GM23248 (cell line): Measurements from ENCODE around the gene SLC22A12. TPM values are rescaled to one million over a fixed set of nuclear protein-coding genes. Genes with fewer than 3 reads are reported as not detected.

Experiments used
- DNase-seq: peaks from one replicate; pipeline ENCODE4 v3.0.0-alpha.2; 2015
- H2AFZ ChIP-seq: fragments of 200-600 bp; sonication (generic); 2 replicates; pipeline ENCODE4 v1.6.1; 2016; ENCODE audit warnings: antibody characterized with exemption
- H3F3A ChIP-seq: fragments of 200-600 bp; sonication (generic); 2 replicates; pipeline ENCODE4 v1.6.1; 2016; ENCODE audit warnings: mild to moderate bottlenecking, antibody characterized with exemption, mixed run types; ENCODE audit not compliant: insufficient read depth
- H3K27ac ChIP-seq: fragments of 200-600 bp; sonication (generic); 2 replicates; pipeline ENCODE4 v1.5.1; 2016; ENCODE audit warnings: mild to moderate bottlenecking
- H3K27me3 ChIP-seq: fragments of 200-600 bp; sonication (generic); replicated peaks from 2 replicates; pipeline ENCODE4 v1.6.1; 2016; ENCODE audit warnings: mild to moderate bottlenecking; ENCODE audit not compliant: insufficient read depth
- H3K36me3 ChIP-seq: fragments of 200-600 bp; sonication (generic); 2 replicates; pipeline ENCODE4 v1.6.1; 2016; ENCODE audit warnings: low read depth, mild to moderate bottlenecking
- H3K4me1 ChIP-seq: fragments of 200-600 bp; sonication (generic); 2 replicates; pipeline ENCODE4 v1.6.1; 2016; ENCODE audit warnings: mild to moderate bottlenecking; ENCODE audit not compliant: insufficient read depth
- H3K4me2 ChIP-seq: fragments of 200-600 bp; sonication (generic); one replicate; pipeline ENCODE4 v1.6.1; 2016; ENCODE audit warnings: mild to moderate bottlenecking; ENCODE audit not compliant: unreplicated experiment
- H3K4me3 ChIP-seq: fragments of 200-600 bp; sonication (generic); 2 replicates; pipeline ENCODE4 v1.5.1; 2016; ENCODE audit warnings: mild to moderate bottlenecking
- H3K79me2 ChIP-seq: fragments of 200-600 bp; sonication (generic); 2 replicates; pipeline ENCODE4 v1.6.1; 2016; ENCODE audit warnings: mild to moderate bottlenecking; ENCODE audit not compliant: insufficient read depth
- H3K9ac ChIP-seq: fragments of 200-600 bp; sonication (generic); 2 replicates; pipeline ENCODE4 v1.6.1; 2016; ENCODE audit warnings: mild to moderate bottlenecking
- H3K9me2 ChIP-seq: fragments of 200-600 bp; sonication (generic); 2 replicates; pipeline ENCODE4 v1.6.1; 2016; ENCODE audit warnings: mixed run types, mild to moderate bottlenecking, moderate library complexity; ENCODE audit not compliant: insufficient read depth
- H3K9me3 ChIP-seq: fragments of 200-600 bp; sonication (generic); one replicate; pipeline ENCODE4 v1.6.1; 2017; ENCODE audit warnings: low read depth
- H4K20me1 ChIP-seq: fragments of 200-600 bp; sonication (generic); 2 replicates; pipeline ENCODE4 v1.6.0; 2016; ENCODE audit not compliant: insufficient read depth
- EZH2 ChIP-seq: fragments of 200-600 bp; sonication (generic); IDR thresholded peaks from 2 replicates; pipeline ENCODE4 v1.6.1; 2018; ENCODE audit warnings: antibody characterized with exemption, mild to moderate bottlenecking; ENCODE audit not compliant: insufficient read depth, poor library complexity, severe bottlenecking
- EZH2phosphoT487 ChIP-seq: fragments of 200-600 bp; sonication (generic); IDR thresholded peaks from 2 replicates; pipeline ENCODE4 v1.6.1; 2018; ENCODE audit warnings: antibody characterized with exemption, moderate library complexity, mild to moderate bottlenecking, low read depth; ENCODE audit not compliant: insufficient read depth
- WGBS, 2 experiments: methylation state at CpG; one replicate each; pipeline ENCODE4 v1.1.6; 2015 to 2017; ENCODE audit warnings: low lambda C conversion rate in 2 of 2, low coverage in 1 of 2; ENCODE audit errors: missing lambda C conversion rate in 2 of 2; 5-methylcytosine and 5-hydroxymethylcytosine counted together
- in situ Hi-C: fragments of 300-500 bp; cut with MboI; formaldehyde crosslinking; loops from 2 replicates; pipeline ENCODE4 v1.15.0; 2020
- polyA plus RNA-seq: library from polyadenylated mRNA; unstranded; fragments of >200 nt; fragmentation: Nextera tagmentation; extraction: Ambion mirVana; gene quantifications from 2 replicates; pipeline ENCODE4 v1.2.1, GENCODE V29; 2016
- total RNA-seq: library from RNA; depleted of rRNA; stranded (reverse); fragments of >200 nt; shearing (Covaris generic); gene quantifications from 2 replicates; pipeline ENCODE4 v1.2.3, GENCODE V29; 2014

Gene SLC22A12
- total and polyA plus RNA-seq, 2 experiments from 2014 or later = not detected

- Histone ChIP-seq H3K4me2 (no peak overlapping the region), H3K4me3 (no peak overlapping the region), H3K27me3 (peaks cover 28% of the 10 kb centered on the region), H3K27ac (no peak overlapping the region), H3K4me1 (no peaks in the 10 kb centered on the region), H4K20me1 (no peaks in the 10 kb centered on the region), H3K79me2 (no peaks in the 10 kb centered on the region), H2AFZ (no peak overlapping the region), H3K36me3 (no peaks in the 10 kb centered on the region), H3K9ac (no peak overlapping the region), H3K9me3 (no peaks in the 10 kb centered on the region), H3K9me2 (no peaks in the 10 kb centered on the region), H3F3A (no peaks in the 10 kb centered on the region)
- TF ChIP-seq EZH2 = no peak
- TF ChIP-seq EZH2phosphoT487 = no peak
- WGBS, 2 experiments = 65 to 67% methylated on average over 17 of the region's 17 CpGs
- no peak for DNase-seq
- in situ Hi-C loops = no loop called here
Observed at GRCh38 chr11:64581057-64581523, 9.9 kb upstream of the SLC22A12 start.

DNA sequence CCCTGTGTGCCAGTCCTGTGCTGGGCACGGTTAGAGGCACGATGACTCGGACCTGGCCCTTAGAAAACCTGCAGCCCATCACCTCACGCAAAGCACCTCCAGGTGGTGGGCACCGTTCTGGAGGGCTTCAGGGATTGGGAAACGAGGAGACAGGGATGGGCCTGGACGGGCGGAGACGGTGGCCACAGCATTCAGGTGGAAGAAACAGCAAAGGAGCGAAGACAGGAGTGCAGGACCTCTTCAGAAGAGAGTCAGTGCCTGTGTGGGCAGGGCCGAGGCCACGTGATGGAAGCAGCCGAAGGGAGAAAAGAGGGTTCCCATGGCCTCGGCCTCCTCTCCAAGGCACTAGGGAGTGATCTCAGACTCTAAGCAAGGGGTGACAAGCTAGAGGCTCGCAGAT is 8.1 kb upstream of the SLC22A12 start:
- H4K20me1 ChIP-seq = no peaks in the 10 kb centered on the region
- no peaks in the 10 kb centered on the region for H3K4me1 ChIP-seq
- TF ChIP-seq EZH2 (no peak), EZH2phosphoT487 (no peak)
- in situ Hi-C loops = no loop called here
- H3K79me2 ChIP-seq = no peaks in the 10 kb centered on the region
- H2AFZ ChIP-seq = no peak overlapping the region
- peaks cover 30% of the 10 kb centered on the region for H3K27me3 ChIP-seq
- no peak overlapping the region for H3K4me3 ChIP-seq
- H3K27ac ChIP-seq = no peak overlapping the region
- WGBS, 2 experiments = 63 to 71% methylated on average over 15 of the region's 15 CpGs
- H3K9ac ChIP-seq = no peak overlapping the region
- no peaks in the 10 kb centered on the region for H3K36me3 ChIP-seq
- no peaks in the 10 kb centered on the region for H3F3A ChIP-seq
- no peaks in the 10 kb centered on the region for H3K9me2 ChIP-seq
- H3K9me3 ChIP-seq = no peaks in the 10 kb centered on the region
- DNase-seq = no peak
- no peak overlapping the region for H3K4me2 ChIP-seq

- H2AFZ ChIP-seq = no peak overlapping the region
- no peaks in the 10 kb centered on the region for H3F3A ChIP-seq
- H3K79me2 ChIP-seq = no peaks in the 10 kb centered on the region
- H4K20me1 ChIP-seq = no peaks in the 10 kb centered on the region
- H3K9ac ChIP-seq = no peak overlapping the region
- no peaks in the 10 kb centered on the region for H3K4me1 ChIP-seq
- WGBS, 2 experiments = 48 to 56% methylated on average over 28 of the region's 28 CpGs
- no peak overlapping the region for H3K27ac ChIP-seq
- TF ChIP-seq EZH2phosphoT487 (no peak), EZH2 (no peak)
- H3K4me3 ChIP-seq = no peak overlapping the region
- peak; percentile 68 for DNase-seq
- H3K9me2 ChIP-seq = no peaks in the 10 kb centered on the region
- H3K4me2 ChIP-seq = no peak overlapping the region
- H3K27me3 ChIP-seq = peaks cover 27% of the 10 kb centered on the region; the same call in 1 of the 2 replicates
- in situ Hi-C loops = no loop called here
- H3K36me3 ChIP-seq = no peaks in the 10 kb centered on the region
- no peaks in the 10 kb centered on the region for H3K9me3 ChIP-seq
Observed at GRCh38 chr11:64583296-64584262, 7.4 kb upstream of the SLC22A12 start.

DNA sequence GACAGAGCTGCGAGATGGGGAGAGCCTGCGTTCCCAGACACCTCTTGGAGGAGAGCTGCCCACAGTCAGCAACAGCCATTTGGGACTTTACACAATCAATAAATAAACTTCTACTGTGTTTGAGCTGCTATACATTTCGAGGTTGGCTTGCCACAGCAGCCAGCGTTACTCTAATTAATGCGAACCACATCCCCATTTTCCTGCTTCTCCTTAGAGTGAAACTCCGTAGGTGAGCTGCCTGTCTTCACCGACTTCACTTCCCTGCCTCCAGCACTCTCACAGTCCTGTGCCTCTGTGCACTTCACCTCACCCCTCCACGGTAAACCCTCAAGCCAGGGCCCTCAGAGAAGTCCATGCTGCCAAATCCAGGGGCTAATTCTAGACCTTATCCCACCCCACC is 5.9 kb upstream of the SLC22A12 start:
- in situ Hi-C loops = no loop called here
- WGBS, 2 experiments = 48 to 49% methylated on average over 8 of the region's 8 CpGs
- TF ChIP-seq EZH2phosphoT487 = no peak
- no peak for TF ChIP-seq EZH2

GRCh38 chr11:64586366-64586765 is 4.7 kb upstream of the SLC22A12 start:
- no peaks in the 10 kb centered on the region for H3K79me2 ChIP-seq
- in situ Hi-C loops = no loop called here
- no peaks in the 10 kb centered on the region for H3K9me2 ChIP-seq
- H4K20me1 ChIP-seq = no peaks in the 10 kb centered on the region
- H3K4me1 ChIP-seq = no peaks in the 10 kb centered on the region
- no peaks in the 10 kb centered on the region for H3K9me3 ChIP-seq
- no peaks in the 10 kb centered on the region for H3F3A ChIP-seq
- H3K36me3 ChIP-seq = no peaks in the 10 kb centered on the region
- DNase-seq = no peak
- H3K9ac ChIP-seq = no peak overlapping the region
- no peak overlapping the region for H3K4me3 ChIP-seq
- H2AFZ ChIP-seq = no peak overlapping the region
- no peak overlapping the region for H3K27ac ChIP-seq
- 0 out of 2 replicates have a peak, but pooled peaks cover 5% of the 10 kb centered on the region for H3K27me3 ChIP-seq
- H3K4me2 ChIP-seq = no peak overlapping the region
- TF ChIP-seq EZH2 (no peak), EZH2phosphoT487 (no peak)

More for the DNA sequence above, 5.9 kb upstream of the SLC22A12 start:
- Histone ChIP-seq H3K9me2 (no peaks in the 10 kb centered on the region), H3K4me3 (no peak overlapping the region), H3K4me1 (no peaks in the 10 kb centered on the region), H3K27ac (no peak overlapping the region), H3K4me2 (no peak overlapping the region), H3K9ac (no peak overlapping the region), H3K9me3 (no peaks in the 10 kb centered on the region), H3K79me2 (no peaks in the 10 kb centered on the region), H2AFZ (no peak overlapping the region), H3K36me3 (no peaks in the 10 kb centered on the region), H3K27me3 (peaks cover 12% of the 10 kb centered on the region; the same call in 1 of the 2 replicates), H3F3A (no peaks in the 10 kb centered on the region), H4K20me1 (no peaks in the 10 kb centered on the region)
- no peak for DNase-seq
